ENCODE measurements around the gene PVR.

DNA sequence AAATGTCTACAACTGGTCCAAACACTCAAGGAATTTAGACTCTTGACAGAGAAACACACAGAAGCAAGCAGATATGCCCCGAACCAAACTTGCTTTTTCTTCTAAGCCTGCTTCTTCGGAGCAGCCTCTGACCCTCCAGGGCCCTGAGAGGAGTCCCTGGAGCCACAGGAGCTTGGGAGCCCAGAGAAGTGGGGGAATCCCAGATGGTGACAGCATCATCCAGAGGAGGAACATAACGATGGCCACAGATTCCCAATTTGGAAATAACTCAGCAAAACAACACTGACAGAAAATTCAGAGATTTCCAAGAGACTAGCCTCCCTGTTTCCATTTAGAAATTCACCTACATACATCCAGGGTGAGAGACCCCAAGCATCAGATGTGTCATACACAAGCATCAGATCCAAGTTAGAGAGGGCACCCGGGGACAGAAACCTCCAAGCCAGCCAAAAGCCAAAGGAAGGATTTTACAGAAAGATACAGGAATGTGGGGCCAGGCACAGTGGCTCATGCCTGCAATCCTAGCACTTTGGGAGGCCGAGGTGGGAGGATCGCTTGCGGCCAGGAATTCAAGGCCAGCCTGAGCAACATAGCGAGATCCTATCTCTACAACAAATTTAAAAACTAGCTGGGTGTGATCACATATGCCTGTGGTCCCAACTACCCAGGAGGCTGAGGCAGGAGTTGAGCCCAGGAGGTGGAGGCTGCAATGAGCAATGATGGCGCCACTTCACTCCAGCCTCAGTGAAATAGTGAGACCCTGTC lies 2.0 kb upstream of the PVR start:
- TF ChIP-seq MXI1 (IDR thresholded peaks at IDR 0.05; ENCODE audit: low read depth, low read length) = no peak
- TF ChIP-seq RFX5 (IDR thresholded peaks at IDR 0.05; ENCODE audit: low read length) = no peak
- no peak for TF ChIP-seq JUND (IDR thresholded peaks at IDR 0.05)
- TF ChIP-seq, protein P1, sequence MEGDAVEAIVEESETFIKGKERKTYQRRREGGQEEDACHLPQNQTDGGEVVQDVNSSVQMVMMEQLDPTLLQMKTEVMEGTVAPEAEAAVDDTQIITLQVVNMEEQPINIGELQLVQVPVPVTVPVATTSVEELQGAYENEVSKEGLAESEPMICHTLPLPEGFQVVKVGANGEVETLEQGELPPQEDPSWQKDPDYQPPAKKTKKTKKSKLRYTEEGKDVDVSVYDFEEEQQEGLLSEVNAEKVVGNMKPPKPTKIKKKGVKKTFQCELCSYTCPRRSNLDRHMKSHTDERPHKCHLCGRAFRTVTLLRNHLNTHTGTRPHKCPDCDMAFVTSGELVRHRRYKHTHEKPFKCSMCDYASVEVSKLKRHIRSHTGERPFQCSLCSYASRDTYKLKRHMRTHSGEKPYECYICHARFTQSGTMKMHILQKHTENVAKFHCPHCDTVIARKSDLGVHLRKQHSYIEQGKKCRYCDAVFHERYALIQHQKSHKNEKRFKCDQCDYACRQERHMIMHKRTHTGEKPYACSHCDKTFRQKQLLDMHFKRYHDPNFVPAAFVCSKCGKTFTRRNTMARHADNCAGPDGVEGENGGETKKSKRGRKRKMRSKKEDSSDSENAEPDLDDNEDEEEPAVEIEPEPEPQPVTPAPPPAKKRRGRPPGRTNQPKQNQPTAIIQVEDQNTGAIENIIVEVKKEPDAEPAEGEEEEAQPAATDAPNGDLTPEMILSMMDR (IDR thresholded peaks at IDR 0.05) = no peak
- no peak for TF ChIP-seq POLR2AphosphoS5 (IDR thresholded peaks at IDR 0.05; ENCODE audit: low read depth, low read length)
- no peak for TF ChIP-seq TCF12 (IDR thresholded peaks at IDR 0.05)
- no peak for TF ChIP-seq RXRA (IDR thresholded peaks at IDR 0.05; ENCODE audit: borderline replicate concordance, low read depth)
- TF ChIP-seq FOXM1 (IDR thresholded peaks at IDR 0.05; ENCODE audit: low read depth) = no peak
- no peak for TF ChIP-seq EZH2phosphoT487 (IDR thresholded peaks at IDR 0.05; ENCODE audit: borderline replicate concordance, low read depth)
- TF ChIP-seq, protein P2, sequence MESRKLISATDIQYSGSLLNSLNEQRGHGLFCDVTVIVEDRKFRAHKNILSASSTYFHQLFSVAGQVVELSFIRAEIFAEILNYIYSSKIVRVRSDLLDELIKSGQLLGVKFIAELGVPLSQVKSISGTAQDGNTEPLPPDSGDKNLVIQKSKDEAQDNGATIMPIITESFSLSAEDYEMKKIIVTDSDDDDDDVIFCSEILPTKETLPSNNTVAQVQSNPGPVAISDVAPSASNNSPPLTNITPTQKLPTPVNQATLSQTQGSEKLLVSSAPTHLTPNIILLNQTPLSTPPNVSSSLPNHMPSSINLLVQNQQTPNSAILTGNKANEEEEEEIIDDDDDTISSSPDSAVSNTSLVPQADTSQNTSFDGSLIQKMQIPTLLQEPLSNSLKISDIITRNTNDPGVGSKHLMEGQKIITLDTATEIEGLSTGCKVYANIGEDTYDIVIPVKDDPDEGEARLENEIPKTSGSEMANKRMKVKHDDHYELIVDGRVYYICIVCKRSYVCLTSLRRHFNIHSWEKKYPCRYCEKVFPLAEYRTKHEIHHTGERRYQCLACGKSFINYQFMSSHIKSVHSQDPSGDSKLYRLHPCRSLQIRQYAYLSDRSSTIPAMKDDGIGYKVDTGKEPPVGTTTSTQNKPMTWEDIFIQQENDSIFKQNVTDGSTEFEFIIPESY (IDR thresholded peaks at IDR 0.05; ENCODE audit: borderline replicate concordance, low read depth) = no peak
- TF ChIP-seq RAD21 (IDR thresholded peaks at IDR 0.05; ENCODE audit: low read length) = no peak
- TF ChIP-seq YY1 (IDR thresholded peaks at IDR 0.05; ENCODE audit: low read depth) = no peak
- TF ChIP-seq, protein P3, sequence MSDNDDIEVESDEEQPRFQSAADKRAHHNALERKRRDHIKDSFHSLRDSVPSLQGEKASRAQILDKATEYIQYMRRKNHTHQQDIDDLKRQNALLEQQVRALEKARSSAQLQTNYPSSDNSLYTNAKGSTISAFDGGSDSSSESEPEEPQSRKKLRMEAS (IDR thresholded peaks at IDR 0.05; ENCODE audit: low read depth) = no peak
- no peak for TF ChIP-seq SIN3A (IDR thresholded peaks at IDR 0.05; ENCODE audit: borderline replicate concordance, low read depth, low read length)

Measured in SK-N-SH (cell line).